PC-3 (cell line): ENCODE results near the gene RPS18. TPM values are rescaled to one million over a fixed set of nuclear protein-coding genes. Genes with fewer than 3 reads are reported as not detected.

Experiments used
- ATAC-seq: fragments of 200-7000 bp; cut with Tn5 transposase; 2 replicates; pipeline ENCODE4 v1.9.1; 2020; ENCODE audit warnings: mild to moderate bottlenecking, moderate library complexity
- BruUV-seq: library from RNA; stranded (reverse); fragments of 400-500 nt; replicated peaks from 2 replicates; lab custom pipeline; 2021; lab: Mats Ljungman, UMichigan
- CTCF ChIA-PET: fragments of 300-600 bp; sonication (Branson Sonifier 250); formaldehyde crosslinking; loops from one replicate; lab custom pipeline; 2022; ENCODE audit warnings: antibody characterized with exemption; lab: Charles Lee
- POLR2A ChIA-PET: fragments of 300-600 bp; sonication (Branson Sonifier 250); formaldehyde crosslinking; loops from one replicate; lab custom pipeline; 2022; ENCODE audit warnings: antibody characterized with exemption; ENCODE audit not compliant: unreplicated experiment; lab: Charles Lee
- DNase-seq: peaks from one replicate; pipeline ENCODE4 v3.0.0-alpha.2; 2015
- H2AFZ ChIP-seq: fragments of 300-600 bp; sonication (generic); 2 replicates; pipeline ENCODE4 v1.6.0; 2016; ENCODE audit warnings: antibody characterized with exemption, low read length
- H3F3A ChIP-seq: fragments of 300-600 bp; sonication (generic); one replicate; pipeline ENCODE4 v1.6.0; 2017; ENCODE audit warnings: antibody characterized with exemption, low read length, control low read depth, mild to moderate bottlenecking; ENCODE audit not compliant: unreplicated experiment
- H3K27ac ChIP-seq: fragments of 300-600 bp; sonication (generic); 2 replicates; pipeline ENCODE4 v1.5.1; 2016; ENCODE audit warnings: mild to moderate bottlenecking, low read length
- H3K27me3 ChIP-seq: fragments of 300-600 bp; sonication (generic); 2 replicates; pipeline ENCODE4 v1.6.1; 2016; ENCODE audit warnings: low read length, mixed read lengths
- H3K36me3 ChIP-seq: fragments of 300-600 bp; sonication (generic); 2 replicates; pipeline ENCODE4 v1.6.1; 2016; ENCODE audit warnings: low read depth, mixed run types, low read length, mixed read lengths
- H3K4me1 ChIP-seq: fragments of 300-600 bp; sonication (generic); 2 replicates; pipeline ENCODE4 v1.5.1; 2016; ENCODE audit warnings: low read length; ENCODE audit not compliant: insufficient read depth
- H3K4me2 ChIP-seq: fragments of 300-600 bp; sonication (generic); 2 replicates; pipeline ENCODE4 v1.6.0; 2016; ENCODE audit warnings: low read length
- H3K4me3 ChIP-seq: fragments of 300-600 bp; sonication (generic); 2 replicates; pipeline ENCODE4 v1.5.1; 2016; ENCODE audit warnings: mild to moderate bottlenecking, low read length, mixed read lengths
- H3K79me2 ChIP-seq: fragments of 300-600 bp; sonication (generic); 2 replicates; pipeline ENCODE4 v1.6.1; 2017; ENCODE audit warnings: low read length, mixed read lengths
- H3K9ac ChIP-seq: fragments of 300-600 bp; sonication (generic); 2 replicates; pipeline ENCODE4 v1.6.0; 2016; ENCODE audit warnings: mild to moderate bottlenecking, low read length
- H3K9me2 ChIP-seq: fragments of 300-600 bp; sonication (generic); replicated peaks from 2 replicates; pipeline ENCODE4 v1.6.1; 2016; ENCODE audit warnings: mixed run types, low read length, mixed read lengths
- H3K9me3 ChIP-seq: fragments of 300-600 bp; sonication (generic); 2 replicates; pipeline ENCODE4 v1.6.1; 2016; ENCODE audit warnings: low read length, mixed read lengths
- H4K20me1 ChIP-seq: fragments of 300-600 bp; sonication (generic); 2 replicates; pipeline ENCODE4 v1.6.1; 2016; ENCODE audit warnings: low read length, mixed read lengths
- EZH2 ChIP-seq: fragments of 300-600 bp; sonication (generic); IDR thresholded peaks from one replicate; pipeline ENCODE4 v1.6.1; 2017; ENCODE audit warnings: antibody characterized with exemption, mild to moderate bottlenecking, low read length; ENCODE audit not compliant: unreplicated experiment
- EZH2phosphoT487 ChIP-seq: fragments of 300-600 bp; sonication (generic); IDR thresholded peaks from 2 replicates; pipeline ENCODE4 v1.6.1; 2018; ENCODE audit warnings: mild to moderate bottlenecking, antibody characterized with exemption, low read length, borderline replicate concordance
- intact Hi-C: fragments of 100-400 bp; cut with micrococcal nuclease; formaldehyde crosslinking; loops from 2 replicates; pipeline ENCODE4 v1.9.0; 2023
- microRNA-seq: library from miRNA; unstranded; fragments of <30 nt; microRNA quantifications from one replicate; pipeline ENCODE4 v1.1.0, GENCODE V29; 2020; ENCODE audit not compliant: unreplicated experiment
- total RNA-seq: library from RNA; depleted of rRNA; stranded (reverse); fragments of >200 nt; gene quantifications from 2 replicates; pipeline ENCODE4 v1.2.3, GENCODE V29; 2014; rRNA removed
- TF ChIP-seq, protein P1 (sequence below): fragments of 300-600 bp; sonication (generic); conservative IDR thresholded peaks from 2 replicates; pipeline ENCODE4 v1.5.1; 2017; ENCODE audit warnings: antibody characterized with exemption, low read depth, mild to moderate bottlenecking, low read length

Gene RPS18
- total RNA-seq, 1 experiment from 2014 or later = 3,161 TPM

DNA sequence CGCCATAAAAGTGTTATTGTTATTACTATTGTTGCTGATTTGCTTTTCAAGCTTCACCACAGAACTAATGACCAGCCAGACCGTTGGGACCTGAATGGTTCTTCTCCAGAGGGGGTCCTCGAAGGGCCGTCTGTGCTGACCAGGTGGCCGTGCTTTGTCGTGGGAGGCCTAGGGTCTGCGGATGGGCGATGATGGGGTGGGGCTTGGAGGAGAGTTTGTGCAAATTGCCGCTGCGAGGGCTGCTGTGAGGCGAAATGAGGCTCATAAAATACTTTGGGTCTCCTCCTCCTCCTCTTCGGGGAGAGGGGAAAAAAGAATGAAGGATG is 51.7 kb downstream of the RPS18 start:
- ATAC-seq (no peak), DNase-seq (no peak)
- intact Hi-C loops = no loop called here
- peaks cover 12% of the 10 kb centered on the region; the same call in 1 of the 2 replicates for H3K36me3 ChIP-seq
- CTCF ChIA-PET = interaction anchor here (0.7 kb wide), 1 partner anchor 22 kb away, joined by 4 read pairs; no protein-coding TSS in a partner anchor
- H3K9me2 ChIP-seq = no peaks in the 10 kb centered on the region
- H4K20me1 ChIP-seq = no peaks in the 10 kb centered on the region
- H3F3A ChIP-seq = no peaks in the 10 kb centered on the region
- POLR2A ChIA-PET = interaction anchor here (0.6 kb wide), 1 partner anchor 22 kb away, joined by 28 read pairs; no protein-coding TSS in a partner anchor
- H3K9ac ChIP-seq = peak overlapping the region; percentile 94
- peaks cover 45% of the 10 kb centered on the region for H3K4me1 ChIP-seq
- peaks cover 38% of the 10 kb centered on the region for H3K79me2 ChIP-seq
- BruUV-seq = no TSS peak
- peak overlapping the region; percentile 81 for H2AFZ ChIP-seq
- H3K4me2 ChIP-seq = peak overlapping the region; percentile 96
- H3K27me3 ChIP-seq = no peaks in the 10 kb centered on the region
- H3K4me3 ChIP-seq = peak overlapping the region; percentile 95
- H3K9me3 ChIP-seq = no peaks in the 10 kb centered on the region
- TF ChIP-seq, protein P1, sequence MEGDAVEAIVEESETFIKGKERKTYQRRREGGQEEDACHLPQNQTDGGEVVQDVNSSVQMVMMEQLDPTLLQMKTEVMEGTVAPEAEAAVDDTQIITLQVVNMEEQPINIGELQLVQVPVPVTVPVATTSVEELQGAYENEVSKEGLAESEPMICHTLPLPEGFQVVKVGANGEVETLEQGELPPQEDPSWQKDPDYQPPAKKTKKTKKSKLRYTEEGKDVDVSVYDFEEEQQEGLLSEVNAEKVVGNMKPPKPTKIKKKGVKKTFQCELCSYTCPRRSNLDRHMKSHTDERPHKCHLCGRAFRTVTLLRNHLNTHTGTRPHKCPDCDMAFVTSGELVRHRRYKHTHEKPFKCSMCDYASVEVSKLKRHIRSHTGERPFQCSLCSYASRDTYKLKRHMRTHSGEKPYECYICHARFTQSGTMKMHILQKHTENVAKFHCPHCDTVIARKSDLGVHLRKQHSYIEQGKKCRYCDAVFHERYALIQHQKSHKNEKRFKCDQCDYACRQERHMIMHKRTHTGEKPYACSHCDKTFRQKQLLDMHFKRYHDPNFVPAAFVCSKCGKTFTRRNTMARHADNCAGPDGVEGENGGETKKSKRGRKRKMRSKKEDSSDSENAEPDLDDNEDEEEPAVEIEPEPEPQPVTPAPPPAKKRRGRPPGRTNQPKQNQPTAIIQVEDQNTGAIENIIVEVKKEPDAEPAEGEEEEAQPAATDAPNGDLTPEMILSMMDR = no peak
- TF ChIP-seq EZH2phosphoT487 (no peak), EZH2 (no peak)
- H3K27ac ChIP-seq = peak overlapping the region; percentile 48; the same call in 1 of the 2 replicates

DNA sequence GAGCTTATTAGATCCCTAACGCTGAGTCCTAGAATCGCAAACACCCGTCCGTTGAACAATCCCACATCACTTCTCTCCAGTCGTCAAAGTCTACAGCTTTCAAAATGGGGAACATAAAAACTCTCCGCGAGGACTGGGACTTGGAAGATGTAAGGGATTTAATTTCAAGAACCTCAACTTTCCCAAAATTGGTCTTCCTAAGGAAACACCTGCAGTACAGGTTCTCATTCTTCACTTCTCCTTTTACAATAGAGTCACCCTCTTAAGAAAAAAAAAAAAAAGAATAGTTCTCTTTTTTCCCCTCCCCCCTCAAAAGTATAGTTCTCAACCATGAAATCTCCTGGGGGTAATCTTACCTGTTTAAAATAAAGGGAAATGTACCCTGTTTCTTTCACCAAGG is 52.2 kb downstream of the RPS18 start:
- BruUV-seq = no TSS peak
- no peak for ATAC-seq
- H4K20me1 ChIP-seq = no peaks in the 10 kb centered on the region
- intact Hi-C loops = no loop called here
- H3K9me2 ChIP-seq = no peaks in the 10 kb centered on the region
- ChIA-PET CTCF (no interaction called here), POLR2A (no interaction called here)
- no peak overlapping the region for H3K9ac ChIP-seq
- peak overlapping the region; percentile 81 for H2AFZ ChIP-seq
- no peaks in the 10 kb centered on the region for H3K27me3 ChIP-seq
- H3K4me3 ChIP-seq = peak overlapping the region; percentile 95
- no peak overlapping the region for H3K27ac ChIP-seq
- H3K4me2 ChIP-seq = peak overlapping the region; percentile 96
- peaks cover 6% of the 10 kb centered on the region; the same call in 1 of the 2 replicates for H3K36me3 ChIP-seq
- DNase-seq = no peak
- H3K4me1 ChIP-seq = peaks cover 40% of the 10 kb centered on the region
- H3K79me2 ChIP-seq = peaks cover 37% of the 10 kb centered on the region
- no peaks in the 10 kb centered on the region for H3F3A ChIP-seq
- no peaks in the 10 kb centered on the region for H3K9me3 ChIP-seq
- TF ChIP-seq EZH2 (no peak), EZH2phosphoT487 (no peak)
- TF ChIP-seq, protein P1 = no peak

Small RNAs within 50 kb of the gene (microRNA-seq; reads per million reads assigned to microRNA genes)
- not detected for gene MIR6834
- not detected for gene MIR6873

Other genes with a start within 250 kb of the RPS18 start
- not detected in 2 replicates for gene HLA-DPA1, start 198.4 kb upstream of the RPS18 start, total RNA-seq
- not detected in 2 replicates for gene HLA-DPB1, start 196.1 kb upstream of the RPS18 start, total RNA-seq
- 0.58 and 0.63 TPM in 2 replicates for gene COL11A2, start 79.6 kb upstream of the RPS18 start, total RNA-seq
- 24.0 and 30.9 TPM in 2 replicates for gene RXRB, start 71.4 kb upstream of the RPS18 start, total RNA-seq
- 128 and 149 TPM in 2 replicates for gene SLC39A7, start 71.2 kb upstream of the RPS18 start, total RNA-seq
- gene HSD17B8, start 67.4 kb upstream of the RPS18 start, total RNA-seq = 4.2 and 6.2 TPM in 2 replicates
- 23.3 and 37.5 TPM in 2 replicates for gene RING1, start 63.6 kb upstream of the RPS18 start, total RNA-seq
- gene VPS52, start 199 bp upstream of the RPS18 start, total RNA-seq = 33.7 and 39.9 TPM in 2 replicates
- gene B3GALT4, start 5.0 kb downstream of the RPS18 start, total RNA-seq = 7.9 and 8.4 TPM in 2 replicates
- 104 and 146 TPM in 2 replicates for gene WDR46, start 17.2 kb downstream of the RPS18 start, total RNA-seq
- gene PFDN6, start 17.5 kb downstream of the RPS18 start, total RNA-seq = 153 and 181 TPM in 2 replicates
- 34.9 and 37.0 TPM in 2 replicates for gene RGL2, start 26.9 kb downstream of the RPS18 start, total RNA-seq
- 67.2 and 77.8 TPM in 2 replicates for gene TAPBP, start 42.0 kb downstream of the RPS18 start, total RNA-seq
- gene ZBTB22, start 45.7 kb downstream of the RPS18 start, total RNA-seq = 18.8 and 19.8 TPM in 2 replicates
- gene DAXX, start 50.9 kb downstream of the RPS18 start, total RNA-seq = 35.1 and 40.3 TPM in 2 replicates
- gene KIFC1, start 119.7 kb downstream of the RPS18 start, total RNA-seq = 60.6 and 66.7 TPM in 2 replicates
- gene PHF1, start 138.9 kb downstream of the RPS18 start, total RNA-seq = 36.6 and 40.3 TPM in 2 replicates
- gene CUTA, start 146.0 kb downstream of the RPS18 start, total RNA-seq = 227 and 242 TPM in 2 replicates
- 1.9 and 2.9 TPM in 2 replicates for gene SYNGAP1, start 148.0 kb downstream of the RPS18 start, total RNA-seq
- 7.0 and 9.1 TPM in 2 replicates for gene ZBTB9, start 182.5 kb downstream of the RPS18 start, total RNA-seq